ENCODE data around the gene COQ8B. TPM values are rescaled to one million over a fixed set of nuclear protein-coding genes. Genes with fewer than 3 reads are reported as not detected.
A peak's percentile ranks its signal among the peaks of the same experiment; 100 is the strongest.
"Not testable (repeated sequence)": the region's sequence is repeated elsewhere in the genome, so short reads cannot be mapped to it uniquely, and the experiment has no call there.

COQ8B gene
- total and polyA plus RNA-seq, 2 donors from 2014 or later, result 45.8 to 55.3 TPM

DNA sequence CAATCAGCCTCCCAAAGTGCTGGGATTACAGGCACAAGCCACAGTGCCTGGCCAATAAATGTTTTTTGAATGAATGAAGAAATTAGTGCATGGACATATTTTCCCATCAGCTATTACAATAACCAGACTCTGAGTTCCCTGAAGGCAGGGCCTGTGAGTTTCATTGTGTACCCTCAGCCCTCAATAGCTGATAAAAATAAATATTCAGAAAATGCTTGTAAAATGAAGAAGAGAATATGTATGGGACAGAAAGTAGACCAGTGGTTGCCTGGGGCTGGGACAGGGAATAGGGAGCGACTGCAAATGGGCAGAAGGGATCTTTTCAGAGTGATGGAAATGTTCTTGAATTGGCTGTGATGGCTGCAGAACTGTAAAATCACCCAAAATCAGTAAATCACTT is 55.1 kb downstream of the COQ8B start:
- intact Hi-C loops (cut with DNase I), result loop anchor here (10.0 kb wide), 1 partner anchor 143 kb away; no protein-coding TSS in a partner anchor
- no peaks in the 10 kb centered on the region for H3K9me3 ChIP-seq (ENCODE audit: control insufficient read depth in 2 of 3, insufficient read depth in 1 of 3, low read length in 3 of 3)
- TF ChIP-seq, protein P1, sequence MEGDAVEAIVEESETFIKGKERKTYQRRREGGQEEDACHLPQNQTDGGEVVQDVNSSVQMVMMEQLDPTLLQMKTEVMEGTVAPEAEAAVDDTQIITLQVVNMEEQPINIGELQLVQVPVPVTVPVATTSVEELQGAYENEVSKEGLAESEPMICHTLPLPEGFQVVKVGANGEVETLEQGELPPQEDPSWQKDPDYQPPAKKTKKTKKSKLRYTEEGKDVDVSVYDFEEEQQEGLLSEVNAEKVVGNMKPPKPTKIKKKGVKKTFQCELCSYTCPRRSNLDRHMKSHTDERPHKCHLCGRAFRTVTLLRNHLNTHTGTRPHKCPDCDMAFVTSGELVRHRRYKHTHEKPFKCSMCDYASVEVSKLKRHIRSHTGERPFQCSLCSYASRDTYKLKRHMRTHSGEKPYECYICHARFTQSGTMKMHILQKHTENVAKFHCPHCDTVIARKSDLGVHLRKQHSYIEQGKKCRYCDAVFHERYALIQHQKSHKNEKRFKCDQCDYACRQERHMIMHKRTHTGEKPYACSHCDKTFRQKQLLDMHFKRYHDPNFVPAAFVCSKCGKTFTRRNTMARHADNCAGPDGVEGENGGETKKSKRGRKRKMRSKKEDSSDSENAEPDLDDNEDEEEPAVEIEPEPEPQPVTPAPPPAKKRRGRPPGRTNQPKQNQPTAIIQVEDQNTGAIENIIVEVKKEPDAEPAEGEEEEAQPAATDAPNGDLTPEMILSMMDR (IDR thresholded peaks at IDR 0.05; ENCODE audit: borderline replicate concordance, extremely low read depth, insufficient read depth), result no peak
- DNase-seq, result peak in 1 of 5 donors; percentile 6
- no peak overlapping the region for H3K4me3 ChIP-seq (ENCODE audit: low read length in 3 of 3)
- H3K9ac ChIP-seq (ENCODE audit: low read length in 3 of 3), result no peak overlapping the region
- no peak overlapping the region for H3K27ac ChIP-seq (ENCODE audit: low read depth in 2 of 2, low read length in 2 of 2)
- peaks cover 0 to 7% (median 0%) of the 10 kb centered on the region in 3 donors for H3K4me1 ChIP-seq (ENCODE audit: control insufficient read depth in 2 of 3, insufficient read depth in 2 of 3, low read depth in 1 of 3, low read length in 3 of 3)
- no peak for FAIRE-seq
- H3K27me3 ChIP-seq (ENCODE audit: control insufficient read depth, insufficient read depth, low read length), result no peaks in the 10 kb centered on the region
- H3K36me3 ChIP-seq (ENCODE audit: control insufficient read depth in 2 of 3, insufficient read depth in 3 of 3, low read length in 3 of 3), result no peaks in the 10 kb centered on the region

DNA sequence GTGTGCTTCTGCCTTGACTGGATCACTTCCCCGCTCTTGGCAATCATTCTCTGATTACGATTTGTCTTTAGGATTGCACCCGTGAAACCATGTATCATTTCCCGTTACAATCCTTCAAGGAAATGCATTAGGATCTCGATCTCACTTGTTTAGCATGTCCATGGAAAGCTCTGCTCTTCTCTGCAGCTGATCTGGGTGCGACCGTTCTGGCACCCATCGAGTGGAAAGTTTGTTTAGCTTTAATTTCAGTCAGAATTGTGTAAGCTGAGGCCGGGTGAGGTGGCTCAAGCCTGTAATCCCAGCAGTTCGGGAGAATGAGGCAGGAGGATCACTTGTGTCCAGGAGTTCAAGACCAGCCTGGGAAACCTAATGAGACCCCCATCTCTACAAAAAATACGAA is 57.1 kb downstream of the COQ8B start:
- no peak overlapping the region for H3K9ac ChIP-seq (ENCODE audit: low read length in 3 of 3)
- H3K4me3 ChIP-seq (ENCODE audit: low read length in 3 of 3), result no peak overlapping the region
- intact Hi-C loops (cut with DNase I), result no loop called here
- TF ChIP-seq, protein P1 (IDR thresholded peaks at IDR 0.05; ENCODE audit: borderline replicate concordance, extremely low read depth, insufficient read depth), result no peak
- peak in 1 of 5 donors; percentile 11 for DNase-seq
- no peak overlapping the region for H3K27ac ChIP-seq (ENCODE audit: low read depth in 2 of 2, low read length in 2 of 2)
- H3K36me3 ChIP-seq (ENCODE audit: control insufficient read depth in 2 of 3, insufficient read depth in 3 of 3, low read length in 3 of 3), result no peaks in the 10 kb centered on the region
- no peak for FAIRE-seq
- no peaks in the 10 kb centered on the region for H3K9me3 ChIP-seq (ENCODE audit: control insufficient read depth in 2 of 3, insufficient read depth in 1 of 3, low read length in 3 of 3)
- peaks cover 0 to 7% (median 0%) of the 10 kb centered on the region in 3 donors for H3K4me1 ChIP-seq (ENCODE audit: control insufficient read depth in 2 of 3, insufficient read depth in 2 of 3, low read depth in 1 of 3, low read length in 3 of 3)
- H3K27me3 ChIP-seq (ENCODE audit: control insufficient read depth, insufficient read depth, low read length), result no peaks in the 10 kb centered on the region

DNA sequence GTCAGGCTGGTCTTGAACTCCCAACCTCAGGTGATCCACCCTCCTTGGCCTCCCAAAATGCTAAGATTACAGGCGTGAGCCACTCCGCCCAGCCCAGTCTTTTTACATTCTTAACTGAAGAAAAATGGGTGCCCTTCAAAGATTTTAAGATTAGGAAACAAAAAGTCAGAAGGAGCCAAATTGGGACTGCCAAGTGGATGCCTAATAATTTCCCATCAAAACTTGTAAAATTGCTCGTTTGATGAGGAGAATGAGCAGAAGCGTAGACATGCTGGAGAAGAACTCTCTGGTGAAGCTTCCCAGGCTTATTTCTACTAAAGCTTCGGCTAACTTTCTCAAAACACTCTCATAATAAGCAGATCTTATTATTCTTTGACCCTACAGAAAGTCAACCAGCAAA is 57.6 kb downstream of the COQ8B start:
- Histone ChIP-seq H3K27me3 (ENCODE audit: control insufficient read depth, insufficient read depth, low read length) (no peaks in the 10 kb centered on the region), H3K9ac (ENCODE audit: low read length in 3 of 3) (no peak overlapping the region), H3K4me3 (ENCODE audit: low read length in 3 of 3) (no peak overlapping the region), H3K36me3 (ENCODE audit: control insufficient read depth in 2 of 3, insufficient read depth in 3 of 3, low read length in 3 of 3) (no peaks in the 10 kb centered on the region), H3K27ac (ENCODE audit: low read depth in 2 of 2, low read length in 2 of 2) (no peak overlapping the region), H3K4me1 (ENCODE audit: control insufficient read depth in 2 of 3, insufficient read depth in 2 of 3, low read depth in 1 of 3, low read length in 3 of 3) (peaks cover 0 to 7% (median 0%) of the 10 kb centered on the region in 3 donors), H3K9me3 (ENCODE audit: control insufficient read depth in 2 of 3, insufficient read depth in 1 of 3, low read length in 3 of 3) (no peaks in the 10 kb centered on the region)
- intact Hi-C loops (cut with DNase I), result no loop called here
- TF ChIP-seq, protein P1 (IDR thresholded peaks at IDR 0.05; ENCODE audit: borderline replicate concordance, extremely low read depth, insufficient read depth), result no peak
- FAIRE-seq, result no peak
- DNase-seq, result peak in 1 of 5 donors; percentile 7

DNA sequence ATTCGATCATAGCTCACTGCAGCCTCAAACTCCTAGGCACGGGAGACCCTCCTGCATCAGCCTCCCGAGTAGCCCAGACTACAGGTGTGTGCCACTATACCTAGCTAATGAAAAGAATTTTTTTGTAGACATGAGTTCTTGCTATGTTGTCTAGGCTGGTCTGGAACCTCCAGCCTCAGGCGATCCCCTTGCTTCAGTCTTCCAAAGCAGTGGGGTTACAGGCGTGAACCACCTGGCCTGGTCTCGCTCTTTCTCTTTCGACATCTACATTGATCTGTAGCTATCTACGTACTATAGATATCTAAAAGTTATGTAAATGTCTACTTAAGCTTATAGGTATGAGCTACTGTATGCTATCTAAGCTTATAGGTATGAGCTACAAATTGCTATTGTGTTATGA is 58.7 kb downstream of the COQ8B start:
- Histone ChIP-seq H3K27me3 (ENCODE audit: control insufficient read depth, insufficient read depth, low read length) (no peaks in the 10 kb centered on the region), H3K4me3 (ENCODE audit: low read length in 3 of 3) (no peak overlapping the region), H3K4me1 (ENCODE audit: control insufficient read depth in 2 of 3, insufficient read depth in 2 of 3, low read depth in 1 of 3, low read length in 3 of 3) (peaks cover 0 to 2% (median 0%) of the 10 kb centered on the region in 3 donors), H3K9me3 (ENCODE audit: control insufficient read depth in 2 of 3, insufficient read depth in 1 of 3, low read length in 3 of 3) (no peaks in the 10 kb centered on the region), H3K36me3 (ENCODE audit: control insufficient read depth in 2 of 3, insufficient read depth in 3 of 3, low read length in 3 of 3) (no peaks in the 10 kb centered on the region), H3K9ac (ENCODE audit: low read length in 3 of 3) (no peak overlapping the region), H3K27ac (ENCODE audit: low read depth in 2 of 2, low read length in 2 of 2) (no peak overlapping the region)
- DNase-seq (peak in 1 of 5 donors; percentile 5), FAIRE-seq (no peak)
- intact Hi-C loops (cut with DNase I), result no loop called here
- TF ChIP-seq, protein P1 (IDR thresholded peaks at IDR 0.05; ENCODE audit: borderline replicate concordance, extremely low read depth, insufficient read depth), result no peak

GRCh38 chr19:40655684-40656083 is 61.0 kb downstream of the COQ8B start:
- H3K27me3 ChIP-seq (ENCODE audit: control insufficient read depth, insufficient read depth, low read length); H3K9ac ChIP-seq (ENCODE audit: low read length in 3 of 3); H3K27ac ChIP-seq (ENCODE audit: low read depth in 2 of 2, low read length in 2 of 2); H3K9me3 ChIP-seq (ENCODE audit: control insufficient read depth in 2 of 3, insufficient read depth in 1 of 3, low read length in 3 of 3); DNase-seq; FAIRE-seq; H3K4me1 ChIP-seq (ENCODE audit: control insufficient read depth in 2 of 3, insufficient read depth in 2 of 3, low read depth in 1 of 3, low read length in 3 of 3); H3K4me3 ChIP-seq (ENCODE audit: low read length in 3 of 3); intact Hi-C loops (cut with DNase I); H3K36me3 ChIP-seq (ENCODE audit: control insufficient read depth in 2 of 3, insufficient read depth in 3 of 3, low read length in 3 of 3): not testable (repeated sequence)
